GM20431 (cell line): ENCODE measurements around the gene PANX2.
"Not testable (repeated sequence)": the region's sequence is repeated elsewhere in the genome, so short reads cannot be mapped to it uniquely, and the experiment has no call there.

Experiments used
- in situ Hi-C: fragments of 300-500 bp; cut with MseI, MboI; formaldehyde crosslinking; loops from one replicate; pipeline ENCODE4 v1.15.0; 2020; ENCODE audit warnings: low sequenced_read_pairs; ENCODE audit not compliant: unreplicated experiment

The PANX2 gene

GRCh38 chr22:50146439-50147238 lies 23.9 kb upstream of the PANX2 start:
- in situ Hi-C loops = no loop called here

- in situ Hi-C loops = not testable (repeated sequence)
These were observed 23.0 kb upstream of the PANX2 start for GRCh38 chr22:50147258-50148165.

GRCh38 chr22:50148166-50148500 lies 22.4 kb upstream of the PANX2 start:
- in situ Hi-C loops = no loop called here

GRCh38 chr22:50148991-50149721 lies 21.4 kb upstream of the PANX2 start:
- in situ Hi-C loops = no loop called here

- in situ Hi-C loops = no loop called here
These were observed 20.1 kb upstream of the PANX2 start for GRCh38 chr22:50150161-50151129.

GRCh38 chr22:50151571-50152537 lies 18.7 kb upstream of the PANX2 start:
- in situ Hi-C loops = no loop called here

- in situ Hi-C loops = no loop called here
These were observed 17.3 kb upstream of the PANX2 start for GRCh38 chr22:50153056-50153755.

- in situ Hi-C loops = no loop called here
These were observed 16.8 kb upstream of the PANX2 start for GRCh38 chr22:50153756-50154140.

GRCh38 chr22:50157709-50158375 lies 12.7 kb upstream of the PANX2 start:
- in situ Hi-C loops = no loop called here

- in situ Hi-C loops = no loop called here
These were observed 9.6 kb upstream of the PANX2 start for GRCh38 chr22:50160947-50161346.

- in situ Hi-C loops = no loop called here
These were observed 8.8 kb upstream of the PANX2 start for GRCh38 chr22:50161508-50162390.

- in situ Hi-C loops = no loop called here
These were observed 8.1 kb upstream of the PANX2 start for GRCh38 chr22:50162391-50162956.

GRCh38 chr22:50165436-50166123 lies 5.0 kb upstream of the PANX2 start:
- in situ Hi-C loops = no loop called here

- in situ Hi-C loops = no loop called here
These were observed 2.6 kb upstream of the PANX2 start for GRCh38 chr22:50167689-50168489.
